Lower lobe of right lung (tissue), 2 donors: ENCODE data around the gene CDC42SE2. TPM values are rescaled to one million over a fixed set of nuclear protein-coding genes. Genes with fewer than 3 reads are reported as not detected.
"Not testable (repeated sequence)": the region's sequence is repeated elsewhere in the genome, so short reads cannot be mapped to it uniquely, and the experiment has no call there.

Experiments
- ATAC-seq, 2 donors: fragments of 200-7000 bp; cut with Tn5 transposase; one replicate each; pipeline ENCODE4 v1.9.1; 2020 to 2022; ENCODE audit warnings: mild to moderate bottlenecking in 2 of 2, moderate library complexity in 2 of 2
- DNase-seq: peaks from one replicate; pipeline ENCODE4 v3.0.0-alpha.2; 2020
- H3K27ac ChIP-seq: fragments of 200-600 bp; one replicate; pipeline ENCODE4 v1.8.0; 2022
- H3K27me3 ChIP-seq: fragments of 200-600 bp; one replicate; pipeline ENCODE4 v1.8.0; 2022; ENCODE audit warnings: low read depth
- H3K36me3 ChIP-seq: fragments of 200-600 bp; one replicate; pipeline ENCODE4 v1.8.0; 2022; ENCODE audit warnings: mild to moderate bottlenecking
- H3K4me1 ChIP-seq: fragments of 200-600 bp; one replicate; pipeline ENCODE4 v1.8.0; 2022
- H3K4me3 ChIP-seq: fragments of 200-600 bp; one replicate; pipeline ENCODE4 v1.8.0; 2022; ENCODE audit warnings: mild to moderate bottlenecking
- H3K9me3 ChIP-seq: fragments of 200-600 bp; one replicate; pipeline ENCODE4 v1.8.0; 2022
- intact Hi-C: fragments of 100-400 bp; cut with DNase I; formaldehyde crosslinking; loops from one replicate; pipeline ENCODE4 v1.11.0; 2022
- total RNA-seq: library from RNA; stranded (reverse); fragmentation: NEBNext Ultra II Directional; extraction: Animal tissue kit (Norgen Biotek cat#: 25700); gene quantifications from one replicate; pipeline ENCODE4 v1.2.1, GENCODE V29; 2021
- TF ChIP-seq, protein P1 (sequence below): fragments of 200-600 bp; IDR thresholded peaks from one replicate; pipeline ENCODE4 v1.8.0; 2022; ENCODE audit warnings: antibody characterized with exemption, mild to moderate bottlenecking
- donor health status: DM: no; HTN: yes; CAD: no; lungs with severe emphysema.

The CDC42SE2 gene
- total RNA-seq, 1 donor from 2014 or later: 38.7 TPM

DNA sequence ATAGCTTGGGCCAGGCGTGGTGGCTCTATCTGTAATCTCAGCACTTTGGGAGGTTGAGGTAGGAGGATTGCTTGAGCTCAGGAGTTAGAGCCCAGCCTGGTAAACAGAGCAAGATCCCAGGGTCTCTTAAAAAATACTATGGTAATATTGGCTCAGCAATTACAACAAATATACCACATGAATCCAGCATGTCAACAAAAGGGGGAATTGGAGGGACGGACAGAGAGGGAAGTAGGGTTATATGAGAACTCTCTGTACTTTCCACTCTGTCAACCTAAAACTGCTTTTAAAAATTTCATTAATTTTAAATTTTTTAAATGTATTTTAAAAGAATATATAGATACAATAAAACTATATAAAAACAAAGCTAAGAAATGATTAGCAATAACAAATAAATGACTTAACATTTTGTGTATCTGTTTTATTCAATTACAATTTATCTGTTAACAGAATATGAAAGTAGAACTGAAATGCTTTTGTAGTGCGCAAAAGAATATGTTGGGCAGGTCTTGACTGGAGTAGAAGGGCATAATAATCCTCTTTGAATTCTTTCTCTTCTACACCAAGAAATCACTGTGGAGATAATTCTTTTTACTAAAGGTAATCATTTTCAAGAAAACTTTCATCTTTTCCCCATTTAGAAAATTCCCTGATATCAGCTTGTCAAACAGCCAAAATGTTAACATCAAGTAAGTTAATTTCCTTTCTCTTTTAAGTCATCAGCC is 12.9 kb upstream of the CDC42SE2 start:
- DNase-seq (no peak), ATAC-seq (no peak)
- Histone ChIP-seq H3K4me3 (no peak overlapping the region), H3K27me3 (no peaks in the 10 kb centered on the region), H3K27ac (no peak overlapping the region), H3K4me1 (peaks cover 10% of the 10 kb centered on the region), H3K36me3 (no peaks in the 10 kb centered on the region), H3K9me3 (peaks cover 9% of the 10 kb centered on the region)
- intact Hi-C loops: no loop called here
- TF ChIP-seq, protein P1, sequence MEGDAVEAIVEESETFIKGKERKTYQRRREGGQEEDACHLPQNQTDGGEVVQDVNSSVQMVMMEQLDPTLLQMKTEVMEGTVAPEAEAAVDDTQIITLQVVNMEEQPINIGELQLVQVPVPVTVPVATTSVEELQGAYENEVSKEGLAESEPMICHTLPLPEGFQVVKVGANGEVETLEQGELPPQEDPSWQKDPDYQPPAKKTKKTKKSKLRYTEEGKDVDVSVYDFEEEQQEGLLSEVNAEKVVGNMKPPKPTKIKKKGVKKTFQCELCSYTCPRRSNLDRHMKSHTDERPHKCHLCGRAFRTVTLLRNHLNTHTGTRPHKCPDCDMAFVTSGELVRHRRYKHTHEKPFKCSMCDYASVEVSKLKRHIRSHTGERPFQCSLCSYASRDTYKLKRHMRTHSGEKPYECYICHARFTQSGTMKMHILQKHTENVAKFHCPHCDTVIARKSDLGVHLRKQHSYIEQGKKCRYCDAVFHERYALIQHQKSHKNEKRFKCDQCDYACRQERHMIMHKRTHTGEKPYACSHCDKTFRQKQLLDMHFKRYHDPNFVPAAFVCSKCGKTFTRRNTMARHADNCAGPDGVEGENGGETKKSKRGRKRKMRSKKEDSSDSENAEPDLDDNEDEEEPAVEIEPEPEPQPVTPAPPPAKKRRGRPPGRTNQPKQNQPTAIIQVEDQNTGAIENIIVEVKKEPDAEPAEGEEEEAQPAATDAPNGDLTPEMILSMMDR: no peak

DNA sequence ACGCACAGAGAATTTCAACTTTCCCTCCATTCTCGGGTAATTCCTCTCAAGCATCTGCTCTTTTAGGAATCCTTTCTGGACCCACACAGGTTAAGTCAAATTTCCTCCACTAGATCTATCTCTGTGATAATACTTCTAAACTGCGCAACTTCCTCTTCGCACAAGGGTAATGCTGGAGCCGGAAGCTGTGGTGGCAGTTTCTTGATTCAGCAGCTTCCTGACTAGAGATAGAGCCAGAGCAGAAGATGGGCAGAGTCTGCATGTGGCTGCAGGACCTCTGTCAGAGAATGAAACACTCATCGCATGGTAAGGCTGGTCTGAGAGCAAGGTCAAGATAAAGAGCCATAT is 11.1 kb upstream of the CDC42SE2 start:
- TF ChIP-seq, protein P1: no peak
- ATAC-seq: peak; percentile 88 to 92
- peak overlapping the region; percentile 34 for H3K4me3 ChIP-seq
- H3K9me3 ChIP-seq: no peaks in the 10 kb centered on the region
- no peaks in the 10 kb centered on the region for H3K27me3 ChIP-seq
- peak; percentile 77 for DNase-seq
- peaks cover 13% of the 10 kb centered on the region for H3K4me1 ChIP-seq
- intact Hi-C loops: no loop called here
- H3K27ac ChIP-seq: peak overlapping the region; percentile 62
- H3K36me3 ChIP-seq: no peaks in the 10 kb centered on the region

DNA sequence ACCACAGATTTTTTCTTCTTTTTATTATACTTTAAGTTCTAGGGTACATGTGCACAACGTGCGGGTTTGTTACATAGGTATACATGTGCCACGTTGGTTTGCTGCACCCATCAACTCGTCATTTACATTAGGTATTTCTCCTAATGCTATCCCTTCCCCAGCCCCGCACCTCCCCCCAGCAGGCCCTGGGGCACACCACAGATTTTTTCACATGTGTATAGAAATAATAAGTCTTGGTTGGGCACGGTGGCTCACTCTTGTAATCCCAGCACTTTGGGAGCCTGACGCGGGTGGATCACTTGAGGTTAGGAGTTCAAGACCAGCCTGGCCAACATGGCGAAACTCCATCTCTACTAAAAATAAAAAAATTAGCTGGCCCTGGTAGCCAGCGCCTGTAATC is 9.8 kb upstream of the CDC42SE2 start:
- ATAC-seq, H3K9me3 ChIP-seq, DNase-seq, H3K27me3 ChIP-seq, intact Hi-C loops, H3K36me3 ChIP-seq: not testable (repeated sequence)
- peaks cover 19% of the 10 kb centered on the region for H3K4me1 ChIP-seq
- H3K27ac ChIP-seq: peak overlapping the region; percentile 62
- peak overlapping the region; percentile 15 for H3K4me3 ChIP-seq

DNA sequence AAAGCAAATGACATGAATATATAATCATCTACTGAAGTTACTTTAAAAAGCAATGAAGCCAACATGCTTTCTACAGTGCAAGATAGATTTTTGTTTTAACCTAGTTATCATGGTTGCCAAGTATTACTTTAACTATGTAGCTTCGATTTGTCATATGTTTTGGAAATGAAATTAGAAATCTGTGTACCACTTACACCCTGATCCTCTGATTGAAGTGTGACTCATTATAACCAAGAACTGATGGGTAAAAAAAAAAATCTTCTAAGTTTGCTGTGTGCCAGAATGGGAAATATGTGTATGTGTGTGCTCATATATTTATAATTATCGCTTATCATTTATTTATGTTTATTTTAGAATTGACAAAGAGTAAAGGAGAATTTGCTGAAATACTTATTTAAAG is 9.1 kb upstream of the CDC42SE2 start:
- TF ChIP-seq, protein P1: no peak
- intact Hi-C loops: no loop called here

DNA sequence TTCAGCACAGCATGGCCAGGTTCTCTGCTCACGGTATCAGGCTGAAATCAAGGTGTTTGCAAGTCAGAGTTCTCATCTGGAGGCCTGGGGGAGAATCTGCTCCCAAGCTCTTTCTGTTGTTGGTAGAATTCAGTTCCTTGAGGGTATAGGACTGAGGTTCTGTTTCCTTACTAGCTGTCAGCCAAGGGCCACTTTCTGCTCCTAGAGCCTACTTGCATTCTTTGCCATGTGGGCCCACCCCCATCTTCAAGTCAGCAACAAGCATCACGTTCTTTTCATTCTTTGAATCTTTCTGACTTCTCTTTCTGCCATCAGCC is 7.4 kb upstream of the CDC42SE2 start:
- Histone ChIP-seq H3K27me3 (no peaks in the 10 kb centered on the region), H3K4me1 (peaks cover 19% of the 10 kb centered on the region), H3K36me3 (no peaks in the 10 kb centered on the region), H3K9me3 (no peaks in the 10 kb centered on the region), H3K27ac (peak overlapping the region; percentile 58), H3K4me3 (no peak overlapping the region)
- intact Hi-C loops: no loop called here
- TF ChIP-seq, protein P1: no peak
- no peak for ATAC-seq
- no peak for DNase-seq

More for the DNA sequence above, 9.1 kb upstream of the CDC42SE2 start:
- DNase-seq: no peak
- no peaks in the 10 kb centered on the region for H3K27me3 ChIP-seq
- H3K4me1 ChIP-seq: peaks cover 19% of the 10 kb centered on the region
- no peak overlapping the region for H3K4me3 ChIP-seq
- H3K36me3 ChIP-seq: no peaks in the 10 kb centered on the region
- no peaks in the 10 kb centered on the region for H3K9me3 ChIP-seq
- no peak overlapping the region for H3K27ac ChIP-seq
- no peak for ATAC-seq

DNA sequence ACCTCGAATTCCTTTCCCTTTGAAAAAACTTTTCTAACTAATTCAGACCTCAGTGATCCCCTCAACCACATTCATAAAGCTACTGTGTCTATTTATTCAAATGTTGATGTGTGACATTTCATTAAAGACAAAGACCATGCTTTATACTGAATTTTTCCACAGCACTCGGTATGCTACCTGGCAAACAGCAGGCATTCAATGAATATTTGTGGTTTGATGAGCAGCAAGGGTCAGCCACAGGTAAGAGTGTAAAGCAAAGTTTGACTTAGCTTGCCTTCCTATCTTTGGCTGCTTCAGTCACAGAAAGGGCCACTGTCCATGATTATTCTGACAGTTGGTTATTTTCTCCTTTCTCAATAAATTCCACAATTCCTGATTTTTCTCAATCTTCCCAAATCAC is 5.1 kb upstream of the CDC42SE2 start:
- DNase-seq: no peak
- TF ChIP-seq, protein P1: no peak
- H3K27ac ChIP-seq: no peak overlapping the region

More for the DNA sequence above, 5.1 kb upstream of the CDC42SE2 start:
- Histone ChIP-seq H3K4me3 (no peak overlapping the region), H3K27me3 (no peaks in the 10 kb centered on the region), H3K4me1 (peaks cover 10% of the 10 kb centered on the region), H3K36me3 (no peaks in the 10 kb centered on the region), H3K9me3 (no peaks in the 10 kb centered on the region)
- no peak for ATAC-seq
- intact Hi-C loops: no loop called here
